Fibroblast of skin of scalp (primary cell): Measurements from ENCODE around the gene SCRN1. TPM values are rescaled to one million over a fixed set of nuclear protein-coding genes. Genes with fewer than 3 reads are reported as not detected.

Source experiments
- DNase-seq: peaks from one replicate; pipeline ENCODE4 v3.0.0-alpha.2; 2013
- polyA plus RNA-seq, 2 experiments: library from polyadenylated mRNA; unstranded; fragments of 120-200 nt; gene quantifications; one replicate each; pipeline ENCODE4 v1.2.1, GENCODE V29; 2013; ENCODE audit not compliant: insufficient read length in 2 of 2

SCRN1 gene
- polyA plus RNA-seq (2013, experiment 1 of 2; ENCODE audit: insufficient read length): 75.4 TPM
- polyA plus RNA-seq (2013, experiment 2 of 2; ENCODE audit: insufficient read length): 76.5 TPM

DNA sequence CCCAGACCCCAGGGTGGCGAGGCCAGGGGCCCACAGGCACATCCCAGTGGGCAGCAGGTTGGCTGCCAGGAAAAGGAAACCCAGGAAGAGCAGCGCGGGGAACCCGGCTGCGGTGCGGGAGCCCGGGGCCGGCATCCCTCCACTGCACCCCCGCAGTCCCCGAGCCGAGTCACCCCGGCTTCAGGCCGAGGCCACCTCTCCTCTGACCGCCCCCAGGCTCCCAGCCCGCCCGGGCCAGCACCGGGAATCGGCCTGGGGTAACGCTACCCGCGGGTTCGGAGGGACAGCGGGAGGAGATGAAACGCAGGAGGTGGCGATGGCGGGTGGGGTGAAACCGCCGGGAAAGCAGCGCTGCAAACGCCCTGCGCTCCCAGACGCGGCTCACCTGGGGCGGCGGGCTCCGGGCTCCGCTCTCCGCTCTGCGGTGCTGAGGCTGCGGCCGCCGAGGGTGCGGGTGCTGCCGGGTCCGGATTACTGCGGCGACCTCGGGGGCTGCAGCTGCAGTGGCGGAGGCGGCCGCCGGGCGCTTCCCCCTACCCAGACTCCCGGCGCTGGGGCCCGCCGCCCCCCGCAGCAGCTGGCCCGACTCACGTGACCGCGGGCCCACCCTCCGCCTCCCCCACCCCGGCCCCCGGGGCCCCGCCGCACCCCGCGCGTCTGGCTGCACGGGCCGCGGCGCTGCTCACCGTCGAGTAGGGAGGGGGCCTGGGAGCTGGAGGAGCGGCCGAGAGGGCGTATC lies at the start of gene SCRN1:
SCRN1 (minus strand) TSS at position 545 of the 739 bp plus-strand sequence. CDS start 20,734 bp downstream, outside the sequence.
- DNase-seq: peak; percentile 60

GRCh38 chr7:30038196-30038980 lies 48.8 kb upstream of the SCRN1 start:
- peak; percentile 20 for DNase-seq

DNA sequence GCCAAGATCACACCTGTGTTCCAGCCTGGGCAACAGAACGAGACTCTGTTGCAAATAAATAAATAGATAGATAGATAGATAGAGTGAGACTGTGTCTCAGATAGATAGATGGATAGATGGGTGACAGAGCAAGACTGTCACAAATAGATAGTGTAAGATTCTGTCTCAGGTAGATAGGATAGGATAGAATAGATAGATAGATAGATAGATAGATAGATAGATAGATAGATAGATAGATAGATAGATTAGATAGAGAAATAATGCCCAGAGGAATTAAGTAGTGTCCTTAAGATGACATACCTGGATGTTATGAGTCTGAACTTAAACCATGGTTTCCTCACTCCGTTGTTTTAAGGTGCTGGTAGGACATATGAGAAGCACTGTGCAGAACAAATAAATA lies 46.6 kb upstream of the SCRN1 start:
- no peak for DNase-seq

DNA sequence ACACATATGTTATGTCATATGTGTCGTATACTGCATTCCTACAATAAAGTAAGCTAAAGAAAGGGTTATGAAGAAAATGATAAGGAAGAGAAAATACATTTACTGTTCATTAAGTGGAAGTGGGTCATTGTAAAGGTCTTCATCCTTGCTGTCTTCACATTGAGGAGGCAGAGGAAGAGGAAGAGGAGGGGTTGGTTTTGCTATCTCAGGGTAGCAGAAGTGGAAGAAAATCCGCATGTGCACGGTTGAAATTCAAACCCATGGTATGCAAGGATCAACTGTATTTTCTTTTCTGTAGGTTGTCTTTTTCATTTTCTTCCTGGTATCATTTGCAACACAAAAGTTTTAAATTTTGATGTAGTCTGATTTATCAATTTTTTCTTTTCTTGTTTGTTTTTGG lies 44.9 kb upstream of the SCRN1 start:
- DNase-seq: no peak

GRCh38 chr7:30032310-30033125 lies 42.9 kb upstream of the SCRN1 start:
- peak; percentile 51 for DNase-seq

DNA sequence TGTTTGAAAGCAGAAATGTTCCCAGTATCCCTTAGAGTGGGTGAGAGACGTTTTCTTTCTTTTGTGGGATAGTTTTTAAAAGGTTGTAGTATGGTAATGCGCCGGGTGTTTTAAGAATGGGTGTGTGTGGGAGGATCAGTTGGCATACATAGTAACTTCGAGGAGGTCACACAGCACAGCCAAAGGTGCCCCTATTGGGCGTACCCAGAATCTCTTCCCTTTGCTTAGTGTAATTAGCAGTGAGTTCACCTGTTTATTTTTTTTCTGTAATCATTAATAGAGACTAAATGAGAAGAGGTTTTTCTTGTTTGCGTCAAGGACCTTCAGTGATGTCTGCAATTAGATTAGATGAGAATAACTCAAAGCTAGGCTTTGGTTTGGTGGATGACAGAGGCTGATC lies 40.1 kb upstream of the SCRN1 start:
- DNase-seq: no peak

DNA sequence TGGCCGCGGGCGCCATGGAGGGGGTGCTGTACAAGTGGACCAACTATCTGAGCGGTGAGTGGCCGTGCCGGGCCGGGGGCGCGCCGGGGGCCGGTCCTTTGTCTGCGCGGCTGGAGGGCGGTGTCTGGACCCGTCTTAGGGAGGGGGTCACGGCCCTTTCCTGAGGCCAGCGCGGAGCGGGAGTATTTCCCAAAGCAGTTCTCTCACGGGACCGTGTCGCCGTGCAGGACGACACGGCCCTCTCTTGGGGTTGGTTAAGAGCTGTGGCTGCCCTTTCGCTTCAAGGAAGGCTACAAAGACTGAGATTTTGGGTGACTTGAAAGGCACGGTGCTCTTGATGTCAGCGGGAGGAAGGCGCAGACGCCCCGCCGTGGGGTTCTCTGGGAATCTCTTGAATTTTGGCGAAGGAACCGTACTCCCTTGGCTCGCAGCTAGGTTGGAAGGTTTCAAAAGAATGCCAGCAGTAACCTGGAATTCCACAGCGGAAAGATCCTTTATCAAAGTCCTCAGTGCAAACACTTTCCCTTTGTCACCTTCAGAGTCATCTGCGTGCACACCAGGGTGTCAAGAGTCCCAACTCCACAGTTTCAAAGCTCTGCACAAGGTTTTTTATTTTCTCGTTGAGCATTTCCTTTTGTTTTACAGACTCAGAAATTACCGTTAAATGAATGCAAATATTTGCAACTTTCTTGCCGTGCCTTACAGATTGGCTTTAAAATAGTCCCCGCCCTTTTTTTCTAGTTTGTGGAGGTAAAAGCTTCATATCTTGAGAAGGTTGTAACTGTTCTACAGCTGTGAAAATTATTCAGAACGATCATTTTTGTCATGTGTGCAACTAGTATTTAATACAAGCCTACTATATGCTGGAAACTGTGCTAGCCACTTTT lies 39.4 kb upstream of the SCRN1 start:
- peak; percentile 35 for DNase-seq

DNA sequence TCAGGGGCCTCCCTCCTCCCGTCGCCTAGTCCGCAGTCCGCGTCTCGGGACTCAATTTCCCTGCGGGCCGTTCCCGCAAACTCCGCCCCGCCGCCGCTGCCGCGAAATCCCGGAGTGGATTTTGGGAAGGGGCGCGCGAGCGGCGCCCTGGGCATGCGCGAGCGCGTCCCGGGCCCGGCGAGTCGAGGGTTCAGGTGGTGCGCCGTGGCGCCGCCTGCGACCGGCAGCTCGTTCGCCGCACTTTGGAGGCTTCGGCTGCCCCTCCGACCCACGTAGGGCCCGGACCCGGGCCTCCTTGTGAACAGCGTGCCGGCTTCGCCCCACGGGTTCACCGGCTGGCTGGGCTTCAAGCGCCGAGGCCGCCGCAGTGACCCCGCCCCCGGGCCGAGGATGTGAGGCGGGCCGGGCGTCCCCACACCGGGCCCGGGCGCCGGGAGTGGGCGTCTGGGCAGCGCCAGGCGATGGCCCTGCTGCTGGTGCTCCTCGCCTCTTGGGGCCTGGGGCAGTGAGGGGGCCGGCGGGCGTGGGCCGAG lies 38.7 kb upstream of the SCRN1 start, which contains the start of gene PLEKHA8:
PLEKHA8 (plus strand) TSS at position 197 of the 533 bp plus-strand sequence. CDS start 351 bp downstream, outside the sequence.
- DNase-seq: peak; percentile 89

DNA sequence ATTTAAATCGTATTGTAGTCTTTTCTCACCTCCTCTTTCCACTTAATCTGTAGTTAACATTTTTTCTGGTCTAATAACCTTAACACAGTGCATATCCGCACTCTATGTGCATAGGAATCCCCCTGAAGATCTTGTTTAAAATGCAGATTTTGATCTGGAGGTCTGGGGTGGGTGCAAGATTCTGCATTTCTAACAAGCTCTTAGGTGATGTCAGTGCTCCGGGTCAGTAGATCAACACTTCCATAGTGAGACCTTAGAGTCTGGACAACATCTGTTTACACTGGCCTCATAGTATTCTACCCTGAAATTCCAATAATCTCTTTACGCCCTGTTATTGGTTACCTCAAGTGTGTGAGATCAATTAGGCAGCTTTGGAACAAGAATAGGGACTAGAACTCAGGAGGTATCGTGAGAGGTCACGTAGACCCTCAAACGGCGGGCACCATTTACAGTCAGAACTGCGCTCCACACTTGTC lies 38.2 kb upstream of the SCRN1 start:
- DNase-seq: no peak

- no peak for DNase-seq
These were observed 37.5 kb upstream of the SCRN1 start for GRCh38 chr7:30027065-30027456.

GRCh38 chr7:30026229-30027064 lies 36.8 kb upstream of the SCRN1 start, which contains the start of gene FKBP14:
Gene FKBP14, minus strand, starts transcription at chr7:30026702. Its CDS starts 194 bp downstream, at chr7:30026508.
- peak; percentile 100 for DNase-seq

- DNase-seq: no peak
These were observed 33.9 kb upstream of the SCRN1 start for GRCh38 chr7:30023524-30023923.

DNA sequence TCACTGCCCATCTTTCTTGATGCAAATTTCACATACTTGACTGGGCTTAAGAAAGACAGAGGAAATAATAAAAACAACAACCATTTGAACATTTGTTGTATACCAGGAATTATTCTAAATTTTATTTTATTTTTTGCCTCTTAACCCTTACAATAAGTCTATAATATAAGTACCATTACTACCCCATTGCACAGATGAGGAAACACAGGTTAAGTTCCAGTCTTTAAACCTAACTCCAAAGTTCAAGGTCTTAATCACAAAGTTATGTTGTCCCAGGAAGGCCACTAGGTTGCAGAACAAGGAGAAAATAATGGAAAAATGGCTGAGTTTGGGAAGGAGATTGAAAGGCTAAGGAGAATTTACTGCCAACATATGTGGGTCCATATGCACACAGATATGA lies 33.4 kb upstream of the SCRN1 start:
- no peak for DNase-seq

DNA sequence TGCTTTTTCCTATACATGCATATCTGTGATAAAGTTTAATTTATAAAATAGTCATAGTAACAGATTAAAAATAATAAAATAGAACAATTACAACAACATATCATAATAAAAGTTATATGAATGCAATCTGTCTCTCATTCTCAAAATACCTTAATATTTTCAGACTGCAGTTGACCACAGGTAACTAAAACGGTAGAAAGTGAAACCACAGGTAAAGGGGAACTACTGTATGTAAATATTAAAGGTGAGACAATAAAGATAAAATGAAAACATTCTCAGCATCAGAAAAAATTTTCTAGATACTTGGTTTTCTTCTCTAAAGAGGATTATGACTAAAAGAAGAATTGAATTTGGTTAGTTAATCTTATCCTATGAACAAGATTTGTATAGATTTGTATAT lies 30.9 kb upstream of the SCRN1 start:
- DNase-seq: no peak

DNA sequence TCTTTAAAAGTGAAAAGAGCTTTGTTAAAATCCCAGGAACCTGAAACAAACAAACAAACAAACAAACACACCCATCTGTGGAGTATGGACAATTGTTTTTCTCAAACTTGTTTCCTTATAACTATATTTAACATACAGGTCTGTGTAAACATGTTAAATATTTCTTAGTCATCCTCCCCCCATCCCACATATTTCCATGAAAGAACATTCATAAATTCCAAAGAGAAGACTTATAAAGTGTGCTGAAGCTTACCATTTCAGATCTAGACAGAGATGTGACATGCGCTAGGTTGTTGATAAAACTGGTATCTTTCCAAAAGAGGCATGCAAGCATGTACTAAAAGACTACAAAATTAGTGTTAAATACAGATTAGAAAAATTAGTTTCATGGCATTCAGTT lies 30.4 kb upstream of the SCRN1 start:
- DNase-seq: no peak

- no peak for DNase-seq
These were observed 29.8 kb upstream of the SCRN1 start for GRCh38 chr7:30019387-30019786.

DNA sequence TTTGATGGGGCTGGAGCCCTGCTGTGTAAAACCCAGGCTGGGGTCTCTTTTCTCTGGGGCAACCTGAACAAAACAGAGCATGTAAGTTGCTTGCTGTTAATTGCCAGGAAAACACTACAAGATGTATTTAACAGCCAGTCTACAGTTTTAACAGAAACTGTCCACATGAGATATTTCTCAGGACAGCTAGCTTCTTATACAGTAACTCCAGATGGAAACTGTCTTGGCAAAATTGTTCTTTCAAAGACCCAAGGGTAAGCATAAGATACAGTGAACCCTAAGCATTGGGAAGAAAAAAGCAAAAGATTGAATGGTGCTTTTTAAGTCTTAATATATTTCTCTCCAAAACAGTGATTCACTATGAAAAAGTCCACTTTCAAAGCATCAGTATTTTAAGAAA lies 28.9 kb upstream of the SCRN1 start:
- DNase-seq: no peak

GRCh38 chr7:30012757-30013156 lies 23.2 kb upstream of the SCRN1 start:
- no peak for DNase-seq

- no peak for DNase-seq
These were observed 20.4 kb upstream of the SCRN1 start for GRCh38 chr7:30010021-30010420.

DNA sequence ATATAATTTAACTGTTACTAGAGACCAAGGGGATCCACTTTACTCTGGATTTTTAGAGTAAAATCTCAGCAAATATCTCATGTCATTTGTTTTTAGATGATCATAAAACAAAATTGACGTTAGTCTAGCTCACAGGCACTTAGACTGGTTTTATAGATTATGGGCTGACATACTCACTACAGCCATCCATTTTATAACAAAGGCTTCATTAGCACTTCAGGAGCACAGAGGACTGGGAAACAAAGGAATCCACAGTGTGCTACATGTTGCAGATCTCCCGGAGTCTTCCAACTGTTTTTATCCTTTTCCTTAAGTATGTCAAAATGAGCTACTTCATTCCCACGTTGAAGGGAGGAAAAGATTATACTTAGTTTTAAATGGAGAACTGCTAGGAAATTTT lies 15.9 kb upstream of the SCRN1 start:
- DNase-seq: no peak
